Measurements from ENCODE around the gene MAFB.

MAFB gene

GRCh38 chr20:40685349-40685748 lies 3.7 kb downstream of the MAFB start:
- H3K4me3 ChIP-seq (ENCODE audit: low read length), result no peak overlapping the region
- no peak for DNase-seq (ENCODE audit: low read depth, low spot score)

GRCh38 chr20:40683894-40684268 lies 5.2 kb downstream of the MAFB start:
- H3K4me3 ChIP-seq (ENCODE audit: low read length), result no peak overlapping the region

GRCh38 chr20:40683221-40683893 lies 5.7 kb downstream of the MAFB start:
- DNase-seq (ENCODE audit: low read depth, low spot score), result no peak
- H3K4me3 ChIP-seq (ENCODE audit: low read length), result no peak overlapping the region

More at GRCh38 chr20:40683894-40684268, 5.2 kb downstream of the MAFB start:
- no peak for DNase-seq (ENCODE audit: low read depth, low spot score)

- no peak overlapping the region for H3K4me3 ChIP-seq (ENCODE audit: low read length)
- DNase-seq (ENCODE audit: low read depth, low spot score), result no peak
These were observed 6.7 kb downstream of the MAFB start for GRCh38 chr20:40682104-40682981.

- no peak for DNase-seq (ENCODE audit: low read depth, low spot score)
These were observed 7.4 kb downstream of the MAFB start for GRCh38 chr20:40681684-40682083.

GRCh38 chr20:40681165-40681564 lies 7.9 kb downstream of the MAFB start:
- DNase-seq (ENCODE audit: low read depth, low spot score), result no peak
- no peak overlapping the region for H3K4me3 ChIP-seq (ENCODE audit: low read length)

More at GRCh38 chr20:40681684-40682083, 7.4 kb downstream of the MAFB start:
- H3K4me3 ChIP-seq (ENCODE audit: low read length), result no peak overlapping the region

- DNase-seq (ENCODE audit: low read depth, low spot score), result no peak
- no peak overlapping the region for H3K4me3 ChIP-seq (ENCODE audit: low read length)
These were observed 8.7 kb downstream of the MAFB start for GRCh38 chr20:40680161-40680959.

GRCh38 chr20:40679184-40679583 lies 9.9 kb downstream of the MAFB start:
- H3K4me3 ChIP-seq (ENCODE audit: low read length), result no peak overlapping the region
- no peak for DNase-seq (ENCODE audit: low read depth, low spot score)

- DNase-seq (ENCODE audit: low read depth, low spot score), result no peak
- no peak overlapping the region for H3K4me3 ChIP-seq (ENCODE audit: low read length)
These were observed 10.7 kb downstream of the MAFB start for GRCh38 chr20:40678286-40678875.

- DNase-seq (ENCODE audit: low read depth, low spot score), result no peak
- H3K4me3 ChIP-seq (ENCODE audit: low read length), result no peak overlapping the region
These were observed 11.6 kb downstream of the MAFB start for GRCh38 chr20:40677343-40677924.

- no peak overlapping the region for H3K4me3 ChIP-seq (ENCODE audit: low read length)
- DNase-seq (ENCODE audit: low read depth, low spot score), result no peak
These were observed 12.4 kb downstream of the MAFB start for GRCh38 chr20:40676491-40677269.

- H3K4me3 ChIP-seq (ENCODE audit: low read length), result no peak overlapping the region
These were observed 13.3 kb downstream of the MAFB start for GRCh38 chr20:40675599-40676221.

GRCh38 chr20:40673442-40673841 lies 15.6 kb downstream of the MAFB start:
- DNase-seq (ENCODE audit: low read depth, low spot score), result no peak

More at GRCh38 chr20:40675599-40676221, 13.3 kb downstream of the MAFB start:
- DNase-seq (ENCODE audit: low read depth, low spot score), result no peak

GRCh38 chr20:40672095-40672494 lies 16.9 kb downstream of the MAFB start:
- DNase-seq (ENCODE audit: low read depth, low spot score), result no peak

More at GRCh38 chr20:40673442-40673841, 15.6 kb downstream of the MAFB start:
- H3K4me3 ChIP-seq (ENCODE audit: low read length), result no peak overlapping the region

GRCh38 chr20:40670253-40670652 lies 18.8 kb downstream of the MAFB start:
- no peak for DNase-seq (ENCODE audit: low read depth, low spot score)
- H3K4me3 ChIP-seq (ENCODE audit: low read length), result no peak overlapping the region

More at GRCh38 chr20:40672095-40672494, 16.9 kb downstream of the MAFB start:
- H3K4me3 ChIP-seq (ENCODE audit: low read length), result no peak overlapping the region

GRCh38 chr20:40669692-40670091 lies 19.3 kb downstream of the MAFB start:
- no peak for DNase-seq (ENCODE audit: low read depth, low spot score)

GRCh38 chr20:40668449-40669228 lies 20.4 kb downstream of the MAFB start:
- no peak for DNase-seq (ENCODE audit: low read depth, low spot score)

More at GRCh38 chr20:40669692-40670091, 19.3 kb downstream of the MAFB start:
- H3K4me3 ChIP-seq (ENCODE audit: low read length), result no peak overlapping the region

More at GRCh38 chr20:40668449-40669228, 20.4 kb downstream of the MAFB start:
- H3K4me3 ChIP-seq (ENCODE audit: low read length), result no peak overlapping the region

Measured in Jurkat, Clone E6-1 (cell line).